ENCODE data around the gene NKAIN2.
"Not testable (repeated sequence)": the region's sequence is repeated elsewhere in the genome, so short reads cannot be mapped to it uniquely, and the experiment has no call there.

Gene NKAIN2

GRCh38 chr6:124273701-124274100 lies 470.0 kb downstream of the NKAIN2 start:
- no peak overlapping the region for H3K4me3 ChIP-seq (ENCODE audit: control insufficient read depth, low read depth, low read length)
- no peak for DNase-seq (ENCODE audit: low read depth)
- no peak for TF ChIP-seq CTCF (conservative IDR thresholded peaks at IDR 0.05; ENCODE audit: control insufficient read depth, insufficient read depth, low read depth, low read length)

GRCh38 chr6:124282541-124282940 lies 478.9 kb downstream of the NKAIN2 start:
- no peak overlapping the region for H3K4me3 ChIP-seq (ENCODE audit: control insufficient read depth, low read depth, low read length)
- TF ChIP-seq CTCF (conservative IDR thresholded peaks at IDR 0.05; ENCODE audit: control insufficient read depth, insufficient read depth, low read depth, low read length) = no peak
- DNase-seq (ENCODE audit: low read depth) = no peak

GRCh38 chr6:124283486-124283885 lies 479.8 kb downstream of the NKAIN2 start:
- DNase-seq (ENCODE audit: low read depth) = no peak
- no peak overlapping the region for H3K4me3 ChIP-seq (ENCODE audit: control insufficient read depth, low read depth, low read length)
- TF ChIP-seq CTCF (conservative IDR thresholded peaks at IDR 0.05; ENCODE audit: control insufficient read depth, insufficient read depth, low read depth, low read length) = no peak

- DNase-seq (ENCODE audit: low read depth) = no peak
- no peak overlapping the region for H3K4me3 ChIP-seq (ENCODE audit: control insufficient read depth, low read depth, low read length)
- TF ChIP-seq CTCF (conservative IDR thresholded peaks at IDR 0.05; ENCODE audit: control insufficient read depth, insufficient read depth, low read depth, low read length) = no peak
Observed at GRCh38 chr6:124285146-124285545, 481.5 kb downstream of the NKAIN2 start.

- no peak overlapping the region for H3K4me3 ChIP-seq (ENCODE audit: control insufficient read depth, low read depth, low read length)
- peak; percentile 4 for DNase-seq (ENCODE audit: low read depth)
- no peak for TF ChIP-seq CTCF (conservative IDR thresholded peaks at IDR 0.05; ENCODE audit: control insufficient read depth, insufficient read depth, low read depth, low read length)
Observed at GRCh38 chr6:124294574-124295200, 491.0 kb downstream of the NKAIN2 start.

GRCh38 chr6:124297507-124297906 lies 493.8 kb downstream of the NKAIN2 start:
- DNase-seq (ENCODE audit: low read depth) = no peak
- no peak overlapping the region for H3K4me3 ChIP-seq (ENCODE audit: control insufficient read depth, low read depth, low read length)
- TF ChIP-seq CTCF (conservative IDR thresholded peaks at IDR 0.05; ENCODE audit: control insufficient read depth, insufficient read depth, low read depth, low read length) = no peak

- no peak for TF ChIP-seq CTCF (conservative IDR thresholded peaks at IDR 0.05; ENCODE audit: control insufficient read depth, insufficient read depth, low read depth, low read length)
- DNase-seq (ENCODE audit: low read depth) = no peak
- no peak overlapping the region for H3K4me3 ChIP-seq (ENCODE audit: control insufficient read depth, low read depth, low read length)
Observed at GRCh38 chr6:124298730-124299129, 495.1 kb downstream of the NKAIN2 start.

- DNase-seq (ENCODE audit: low read depth); H3K4me3 ChIP-seq (ENCODE audit: control insufficient read depth, low read depth, low read length): not testable (repeated sequence)
Observed at GRCh38 chr6:124300907-124301306, 497.2 kb downstream of the NKAIN2 start.

Measured in fibroblast of mammary gland (primary cell).